ENCODE results near the gene RFT1. TPM values are rescaled to one million over a fixed set of nuclear protein-coding genes. Genes with fewer than 3 reads are reported as not detected.

RFT1 gene
- total RNA-seq, 4 donors from 2014 or later: 2.2 to 10.3 (median 8.5) TPM

- peak; percentile 83 for DNase-seq
- Histone ChIP-seq H3K4me1 (peaks cover 22 to 88% (median 55%) of the 10 kb centered on the region in 4 donors), H3K4me3 (peak overlapping the region in 1 of 4 donors; percentile 3), H3K27me3 (peaks cover 3% of the 10 kb centered on the region), H3K9me3 (no peaks in the 10 kb centered on the region), H3K27ac (peak overlapping the region; percentile 75 to 95 (median 85)), H3K36me3 (no peaks in the 10 kb centered on the region)
- intact Hi-C loops (cut with DNase I; ENCODE audit: low total_unique reads) (no loop called here), in situ Hi-C loops (cut with MboI; ENCODE audit: low pct_ligation_motif_present in 1 of 4, low pct_unique_long_range_greater_than_20kb in 1 of 4, low sequenced_read_pairs in 3 of 4) (no loop called here)
- TF ChIP-seq POLR2A (IDR thresholded peaks at IDR 0.05) (peak; percentile 62), POLR2AphosphoS5 (IDR thresholded peaks at IDR 0.05) (peak; percentile 47 to 80 (median 63))
- TF ChIP-seq, protein P1, sequence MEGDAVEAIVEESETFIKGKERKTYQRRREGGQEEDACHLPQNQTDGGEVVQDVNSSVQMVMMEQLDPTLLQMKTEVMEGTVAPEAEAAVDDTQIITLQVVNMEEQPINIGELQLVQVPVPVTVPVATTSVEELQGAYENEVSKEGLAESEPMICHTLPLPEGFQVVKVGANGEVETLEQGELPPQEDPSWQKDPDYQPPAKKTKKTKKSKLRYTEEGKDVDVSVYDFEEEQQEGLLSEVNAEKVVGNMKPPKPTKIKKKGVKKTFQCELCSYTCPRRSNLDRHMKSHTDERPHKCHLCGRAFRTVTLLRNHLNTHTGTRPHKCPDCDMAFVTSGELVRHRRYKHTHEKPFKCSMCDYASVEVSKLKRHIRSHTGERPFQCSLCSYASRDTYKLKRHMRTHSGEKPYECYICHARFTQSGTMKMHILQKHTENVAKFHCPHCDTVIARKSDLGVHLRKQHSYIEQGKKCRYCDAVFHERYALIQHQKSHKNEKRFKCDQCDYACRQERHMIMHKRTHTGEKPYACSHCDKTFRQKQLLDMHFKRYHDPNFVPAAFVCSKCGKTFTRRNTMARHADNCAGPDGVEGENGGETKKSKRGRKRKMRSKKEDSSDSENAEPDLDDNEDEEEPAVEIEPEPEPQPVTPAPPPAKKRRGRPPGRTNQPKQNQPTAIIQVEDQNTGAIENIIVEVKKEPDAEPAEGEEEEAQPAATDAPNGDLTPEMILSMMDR (IDR thresholded peaks at IDR 0.05): no peak
- 8% methylated on average over 34 of the region's 36 CpGs; no CpG with 5 or more reads in 1 of the 2 donors for WGBS, 2 donors (ENCODE audit: low coverage in 1 of 2)
Observed at GRCh38 chr3:53156368-53156834, 26.2 kb upstream of the RFT1 start.

DNA sequence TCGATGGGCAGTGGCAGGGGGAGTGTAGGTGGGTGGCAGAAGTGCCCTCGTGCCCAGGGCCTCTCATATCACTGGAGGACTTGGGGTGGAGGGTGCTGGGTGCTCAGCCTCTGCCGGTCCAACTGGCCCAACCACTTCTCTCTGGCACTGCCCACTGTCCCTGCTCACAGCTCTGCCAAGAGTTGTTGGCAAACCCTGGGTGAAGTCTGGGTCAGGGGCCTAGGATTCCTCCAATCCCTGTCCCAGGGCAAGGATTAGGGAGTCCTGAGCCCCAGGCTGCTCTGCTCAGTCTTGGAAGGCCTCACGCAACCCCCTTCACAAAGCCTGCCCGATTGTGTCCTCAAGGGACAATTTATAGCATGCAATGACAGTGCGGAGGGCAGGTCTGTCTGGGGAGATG is 25.5 kb upstream of the RFT1 start:
- Histone ChIP-seq H3K36me3 (no peaks in the 10 kb centered on the region), H3K4me1 (peaks cover 27 to 94% (median 60%) of the 10 kb centered on the region in 4 donors), H3K27ac (peak overlapping the region; percentile 75 to 95 (median 85)), H3K9me3 (no peaks in the 10 kb centered on the region), H3K4me3 (no peak overlapping the region), H3K27me3 (peaks cover 3% of the 10 kb centered on the region)
- TF ChIP-seq, protein P1 (IDR thresholded peaks at IDR 0.05): no peak
- TF ChIP-seq POLR2A (IDR thresholded peaks at IDR 0.05): no peak
- peak in 2 of 3 donors; percentile 60 to 67 for TF ChIP-seq POLR2AphosphoS5 (IDR thresholded peaks at IDR 0.05)
- no peak for TF ChIP-seq EP300 (IDR thresholded peaks at IDR 0.05; ENCODE audit: low read depth)
- WGBS, 2 donors (ENCODE audit: low coverage in 1 of 2): 59 to 64% methylated on average over 2 to 6 of the region's 6 CpGs
- in situ Hi-C loops (cut with MboI; ENCODE audit: low pct_ligation_motif_present in 1 of 4, low pct_unique_long_range_greater_than_20kb in 1 of 4, low sequenced_read_pairs in 3 of 4) (no loop called here), intact Hi-C loops (cut with DNase I; ENCODE audit: low total_unique reads) (no loop called here)
- peak; percentile 86 for DNase-seq

- Histone ChIP-seq H3K27ac (peak overlapping the region; percentile 75 to 95 (median 85)), H3K4me1 (peaks cover 28 to 91% (median 61%) of the 10 kb centered on the region in 4 donors), H3K4me3 (no peak overlapping the region), H3K27me3 (peaks cover 3% of the 10 kb centered on the region), H3K36me3 (no peaks in the 10 kb centered on the region), H3K9me3 (no peaks in the 10 kb centered on the region)
- in situ Hi-C loops (cut with MboI; ENCODE audit: low pct_ligation_motif_present in 1 of 4, low pct_unique_long_range_greater_than_20kb in 1 of 4, low sequenced_read_pairs in 3 of 4) (no loop called here), intact Hi-C loops (cut with DNase I; ENCODE audit: low total_unique reads) (no loop called here)
- TF ChIP-seq EP300 (IDR thresholded peaks at IDR 0.05; ENCODE audit: low read depth) (no peak), POLR2A (IDR thresholded peaks at IDR 0.05) (no peak), POLR2AphosphoS5 (IDR thresholded peaks at IDR 0.05) (no peak)
- TF ChIP-seq, protein P1 (IDR thresholded peaks at IDR 0.05): no peak
- WGBS, 2 donors (ENCODE audit: low coverage in 1 of 2): 71% methylated on average over 4 of the region's 4 CpGs; no CpG with 5 or more reads in 1 of the 2 donors
- DNase-seq: no peak
Observed at GRCh38 chr3:53154881-53155285, 24.6 kb upstream of the RFT1 start.

DNA sequence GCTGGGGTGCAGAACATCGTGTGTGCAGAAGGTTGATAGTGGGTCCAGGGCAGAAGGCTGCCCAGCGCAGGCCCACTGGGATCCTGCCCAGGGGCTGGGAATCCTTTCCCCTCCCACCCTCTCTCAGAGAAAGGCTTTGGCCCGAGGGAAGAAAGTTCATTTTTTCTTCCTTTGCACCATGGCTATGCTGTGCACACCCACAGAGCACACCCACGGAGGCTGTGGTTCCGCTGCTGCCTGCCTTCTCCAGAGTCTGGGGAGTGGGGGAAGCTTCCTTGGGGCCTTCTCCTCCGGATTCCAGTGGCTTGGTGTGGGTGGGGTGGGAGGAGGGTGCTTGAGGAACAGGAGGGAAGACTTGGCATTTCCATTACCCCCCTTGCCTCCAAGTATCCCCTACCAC is 23.7 kb upstream of the RFT1 start:
- Histone ChIP-seq H3K9me3 (no peaks in the 10 kb centered on the region), H3K27ac (no peak overlapping the region), H3K36me3 (no peaks in the 10 kb centered on the region), H3K4me3 (no peak overlapping the region), H3K4me1 (peaks cover 35 to 91% (median 60%) of the 10 kb centered on the region in 4 donors), H3K27me3 (peaks cover 3% of the 10 kb centered on the region)
- TF ChIP-seq POLR2AphosphoS5 (IDR thresholded peaks at IDR 0.05): no peak
- in situ Hi-C loops (cut with MboI; ENCODE audit: low pct_ligation_motif_present in 1 of 4, low pct_unique_long_range_greater_than_20kb in 1 of 4, low sequenced_read_pairs in 3 of 4) (no loop called here), intact Hi-C loops (cut with DNase I; ENCODE audit: low total_unique reads) (no loop called here)
- 58% methylated on average over 6 of the region's 6 CpGs; no CpG with 5 or more reads in 1 of the 2 donors for WGBS, 2 donors (ENCODE audit: low coverage in 1 of 2)
- no peak for DNase-seq

All from transverse colon (tissue), 4 donors.